ENCODE results near the gene RXFP2. TPM values are rescaled to one million over a fixed set of nuclear protein-coding genes. Genes with fewer than 3 reads are reported as not detected.
A peak's percentile ranks its signal among the peaks of the same experiment; 100 is the strongest.

RXFP2 gene
- total RNA-seq, 1 experiment from 2014 or later, result 0.16 TPM

DNA sequence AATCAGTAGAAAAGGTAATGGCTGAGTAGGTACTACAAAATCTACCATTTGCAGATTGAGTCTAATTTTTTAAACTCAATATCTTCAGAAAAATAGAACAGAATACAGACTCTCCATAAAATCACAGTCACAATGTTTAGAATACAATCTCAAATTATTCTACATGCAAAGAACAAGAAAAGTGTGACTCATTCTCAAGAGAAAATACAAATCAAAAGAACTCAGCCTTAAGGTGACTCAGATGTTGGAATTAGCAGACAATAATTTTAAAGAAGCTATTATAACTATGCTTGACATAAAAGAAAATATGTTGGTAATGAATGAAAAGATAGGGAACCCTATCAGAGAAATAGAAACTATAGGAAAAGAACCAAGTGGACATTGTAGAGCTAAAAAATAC is 78.9 kb downstream of the RXFP2 start:
- 0 out of 2 replicates have a peak, but pooled peaks cover 3% of the 10 kb centered on the region for H3K9me3 ChIP-seq (replicated peaks)
- H3K4me3 ChIP-seq, result no peak overlapping the region
- no peaks in the 10 kb centered on the region for H3K27me3 ChIP-seq (replicated peaks)
- H3K4me1 ChIP-seq (replicated peaks), result no peaks in the 10 kb centered on the region
- H3K36me3 ChIP-seq, result no peaks in the 10 kb centered on the region
- no peak overlapping the region for H3K27ac ChIP-seq
- no peak for DNase-seq (ENCODE audit: low read depth in 1 of 2, low spot score in 2 of 2)

DNA sequence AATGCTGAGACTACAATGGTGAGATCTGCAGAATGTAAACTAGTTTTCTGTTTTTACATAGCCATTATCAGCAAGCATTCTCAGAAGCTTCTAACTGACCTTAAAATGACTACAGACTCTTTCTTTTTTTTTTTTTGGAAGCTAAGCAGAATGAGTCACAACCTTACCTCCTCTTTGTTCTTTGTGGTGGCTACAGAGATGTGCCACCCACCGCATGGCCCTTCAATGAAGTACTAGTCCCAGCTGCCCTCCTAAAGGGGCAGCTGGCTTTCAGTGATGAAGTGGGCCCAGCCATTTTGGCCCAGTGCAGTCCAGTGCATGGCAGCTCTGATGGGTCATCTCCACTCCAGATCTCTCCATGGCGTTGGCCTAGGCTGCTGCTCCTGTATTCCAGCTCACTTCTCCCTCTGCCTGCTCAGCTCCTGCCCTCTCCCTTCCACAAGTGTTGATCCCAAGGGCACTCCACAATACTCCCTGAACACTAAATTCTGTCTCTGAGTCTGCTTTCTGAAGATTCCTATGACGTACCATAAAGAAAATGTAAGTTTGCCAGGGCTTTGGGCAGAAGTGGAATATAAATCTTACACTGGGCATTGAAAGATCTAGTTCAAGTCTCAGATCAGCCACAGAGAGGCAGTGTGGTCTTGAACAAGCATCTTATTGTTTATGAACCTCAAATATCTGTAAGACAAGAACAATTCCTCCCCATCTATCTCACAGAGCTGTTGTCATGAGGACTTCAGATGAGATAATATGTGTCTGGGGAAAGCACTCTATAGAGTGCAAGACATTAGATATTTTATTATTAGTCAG is 85.6 kb downstream of the RXFP2 start:
- H3K4me3 ChIP-seq, result no peak overlapping the region
- no peaks in the 10 kb centered on the region for H3K36me3 ChIP-seq
- no peaks in the 10 kb centered on the region for H3K4me1 ChIP-seq (replicated peaks)
- no peak for DNase-seq (ENCODE audit: low read depth in 1 of 2, low spot score in 2 of 2)
- no peaks in the 10 kb centered on the region for H3K9me3 ChIP-seq (replicated peaks)
- no peaks in the 10 kb centered on the region for H3K27me3 ChIP-seq (replicated peaks)
- no peak overlapping the region for H3K27ac ChIP-seq

GRCh38 chr13:31826521-31826920 is 87.2 kb downstream of the RXFP2 start:
- no peaks in the 10 kb centered on the region for H3K27me3 ChIP-seq (replicated peaks)
- no peak overlapping the region for H3K4me3 ChIP-seq
- DNase-seq (ENCODE audit: low read depth in 1 of 2, low spot score in 2 of 2), result no peak

GRCh38 chr13:31827707-31828106 is 88.4 kb downstream of the RXFP2 start:
- Histone ChIP-seq H3K9me3 (replicated peaks) (no peaks in the 10 kb centered on the region), H3K36me3 (no peaks in the 10 kb centered on the region), H3K4me1 (replicated peaks) (no peaks in the 10 kb centered on the region), H3K4me3 (no peak overlapping the region), H3K27ac (no peak overlapping the region), H3K27me3 (replicated peaks) (no peaks in the 10 kb centered on the region)
- DNase-seq (ENCODE audit: low read depth in 1 of 2, low spot score in 2 of 2), result no peak

More at GRCh38 chr13:31826521-31826920, 87.2 kb downstream of the RXFP2 start:
- Histone ChIP-seq H3K4me1 (replicated peaks) (no peaks in the 10 kb centered on the region), H3K36me3 (no peaks in the 10 kb centered on the region), H3K27ac (no peak overlapping the region), H3K9me3 (replicated peaks) (no peaks in the 10 kb centered on the region)

DNA sequence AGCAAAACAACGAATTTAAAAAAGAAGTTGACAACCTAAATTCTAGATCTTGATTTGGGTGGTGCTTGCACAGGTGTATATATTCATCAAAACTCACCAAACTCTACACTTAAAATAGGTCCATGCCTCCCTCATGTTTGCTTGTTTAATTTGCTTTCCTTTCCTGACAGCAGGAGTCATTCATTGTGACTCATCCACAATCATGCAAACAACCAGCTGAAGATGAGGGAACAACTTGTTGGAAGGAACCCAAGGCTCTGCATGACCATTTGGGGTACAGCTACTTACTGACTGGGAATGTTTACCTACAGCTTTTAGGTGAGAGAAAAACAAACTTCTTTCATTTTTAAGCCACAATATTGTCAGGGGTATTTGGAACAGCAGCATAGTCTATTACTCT is 96.6 kb downstream of the RXFP2 start:
- H3K27ac ChIP-seq, result no peak overlapping the region
- peak in 1 of 2 experiments; percentile 12 for DNase-seq (ENCODE audit: low read depth in 1 of 2, low spot score in 2 of 2)
- H3K36me3 ChIP-seq, result no peaks in the 10 kb centered on the region

GRCh38 chr13:31843044-31843443 is 103.7 kb downstream of the RXFP2 start:
- Histone ChIP-seq H3K36me3 (no peaks in the 10 kb centered on the region), H3K9me3 (replicated peaks) (no peaks in the 10 kb centered on the region), H3K27ac (no peak overlapping the region), H3K4me1 (replicated peaks) (peaks cover 5% of the 10 kb centered on the region; the same call in 1 of the 2 replicates), H3K27me3 (replicated peaks) (peaks cover 10% of the 10 kb centered on the region), H3K4me3 (no peak overlapping the region)
- DNase-seq (ENCODE audit: low read depth in 1 of 2, low spot score in 2 of 2), result no peak

More for the DNA sequence above, 96.6 kb downstream of the RXFP2 start:
- Histone ChIP-seq H3K4me1 (replicated peaks) (no peaks in the 10 kb centered on the region), H3K9me3 (replicated peaks) (no peaks in the 10 kb centered on the region), H3K27me3 (replicated peaks) (no peaks in the 10 kb centered on the region), H3K4me3 (no peak overlapping the region)

- no peaks in the 10 kb centered on the region for H3K9me3 ChIP-seq (replicated peaks)
- DNase-seq (ENCODE audit: low read depth in 1 of 2, low spot score in 2 of 2), result peak; percentile 78 to 80
- H3K4me3 ChIP-seq, result peak overlapping the region; percentile 61
- H3K36me3 ChIP-seq, result no peaks in the 10 kb centered on the region
- no peak overlapping the region for H3K27ac ChIP-seq
- H3K4me1 ChIP-seq (replicated peaks), result peaks cover 5% of the 10 kb centered on the region; the same call in 1 of the 2 replicates
- peaks cover 12% of the 10 kb centered on the region for H3K27me3 ChIP-seq (replicated peaks)
These were observed 107.0 kb downstream of the RXFP2 start for GRCh38 chr13:31846182-31846938.

GRCh38 chr13:31846961-31847752 is 107.8 kb downstream of the RXFP2 start:
- DNase-seq (ENCODE audit: low read depth in 1 of 2, low spot score in 2 of 2), result no peak

DNA sequence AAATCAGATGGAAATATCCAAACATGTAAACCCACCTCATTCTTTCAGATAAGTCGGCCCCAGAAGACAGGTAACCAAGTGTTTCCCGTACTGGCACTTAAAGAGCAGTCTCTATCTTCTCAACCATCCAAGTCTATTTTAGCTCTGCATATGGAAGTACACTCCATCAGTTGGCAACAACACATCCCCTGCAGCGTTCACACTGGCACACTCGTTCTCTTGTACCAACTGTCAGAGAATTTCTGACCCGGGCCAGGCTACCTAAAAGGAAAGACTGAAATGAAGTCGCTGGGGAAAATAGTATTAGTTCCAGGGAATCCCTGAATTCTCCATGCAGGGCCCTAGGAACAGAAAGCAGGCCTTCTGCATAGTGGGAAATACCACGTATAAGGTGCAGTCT is 109.3 kb downstream of the RXFP2 start:
- Histone ChIP-seq H3K4me1 (replicated peaks) (peaks cover 5% of the 10 kb centered on the region; the same call in 1 of the 2 replicates), H3K27ac (no peak overlapping the region), H3K4me3 (no peak overlapping the region), H3K27me3 (replicated peaks) (peaks cover 12% of the 10 kb centered on the region), H3K9me3 (replicated peaks) (no peaks in the 10 kb centered on the region), H3K36me3 (no peaks in the 10 kb centered on the region)
- no peak for DNase-seq (ENCODE audit: low read depth in 1 of 2, low spot score in 2 of 2)

More at GRCh38 chr13:31846961-31847752, 107.8 kb downstream of the RXFP2 start:
- H3K4me1 ChIP-seq (replicated peaks), result peaks cover 5% of the 10 kb centered on the region; the same call in 1 of the 2 replicates
- no peaks in the 10 kb centered on the region for H3K36me3 ChIP-seq
- H3K27me3 ChIP-seq (replicated peaks), result peaks cover 12% of the 10 kb centered on the region
- no peaks in the 10 kb centered on the region for H3K9me3 ChIP-seq (replicated peaks)
- H3K4me3 ChIP-seq, result peak overlapping the region; percentile 61
- H3K27ac ChIP-seq, result no peak overlapping the region

GRCh38 chr13:31849206-31849605 is 109.9 kb downstream of the RXFP2 start:
- no peaks in the 10 kb centered on the region for H3K36me3 ChIP-seq
- peaks cover 12% of the 10 kb centered on the region for H3K27me3 ChIP-seq (replicated peaks)
- H3K4me3 ChIP-seq, result no peak overlapping the region
- H3K27ac ChIP-seq, result no peak overlapping the region
- no peak for DNase-seq (ENCODE audit: low read depth in 1 of 2, low spot score in 2 of 2)
- no peaks in the 10 kb centered on the region for H3K9me3 ChIP-seq (replicated peaks)
- H3K4me1 ChIP-seq (replicated peaks), result peaks cover 5% of the 10 kb centered on the region; the same call in 1 of the 2 replicates

- Histone ChIP-seq H3K27ac (no peak overlapping the region), H3K27me3 (replicated peaks) (peaks cover 12% of the 10 kb centered on the region), H3K4me3 (no peak overlapping the region), H3K36me3 (no peaks in the 10 kb centered on the region), H3K9me3 (replicated peaks) (no peaks in the 10 kb centered on the region), H3K4me1 (replicated peaks) (peaks cover 5% of the 10 kb centered on the region; the same call in 1 of the 2 replicates)
- DNase-seq (ENCODE audit: low read depth in 1 of 2, low spot score in 2 of 2), result no peak
These were observed 110.8 kb downstream of the RXFP2 start for GRCh38 chr13:31850041-31850555.

- no peak for DNase-seq (ENCODE audit: low read depth in 1 of 2, low spot score in 2 of 2)
- peaks cover 5% of the 10 kb centered on the region; the same call in 1 of the 2 replicates for H3K4me1 ChIP-seq (replicated peaks)
- H3K27me3 ChIP-seq (replicated peaks), result peaks cover 12% of the 10 kb centered on the region
- H3K4me3 ChIP-seq, result no peak overlapping the region
- no peaks in the 10 kb centered on the region for H3K36me3 ChIP-seq
- no peak overlapping the region for H3K27ac ChIP-seq
- H3K9me3 ChIP-seq (replicated peaks), result no peaks in the 10 kb centered on the region
These were observed 111.9 kb downstream of the RXFP2 start for GRCh38 chr13:31851216-31851615.

Measured in SJSA1 (cell line).